Activated CD4-positive, alpha-beta T cell treated with anti-CD3 and anti-CD28 coated beads, Interleukin-2, amount 10 ng/mL, durations not matched to agents 7 days and 5 days (primary cell): ENCODE results near the gene KIF16B. TPM values are rescaled to one million over a fixed set of nuclear protein-coding genes. Genes with fewer than 3 reads are reported as not detected.
"Not testable (repeated sequence)": the region's sequence is repeated elsewhere in the genome, so short reads cannot be mapped to it uniquely, and the experiment has no call there.

ENCODE experiments used
- CTCF ChIA-PET: fragments of 350-600 bp; sonication (Branson Sonifier 250); formaldehyde crosslinking; loops from one replicate; lab custom pipeline; 2021; ENCODE audit warnings: antibody characterized with exemption; lab: Charles Lee
- POLR2A ChIA-PET: fragments of 350-600 bp; sonication (Branson Sonifier 250); formaldehyde crosslinking; loops from one replicate; lab custom pipeline; 2021; ENCODE audit warnings: antibody characterized with exemption; lab: Charles Lee
- DNase-seq: peaks from one replicate; pipeline ENCODE4 v3.0.0-alpha.2; 2020
- H3K27ac Mint-ChIP-seq: one replicate; pipeline ENCODE4 v1.8.0; 2021; ENCODE audit warnings: mild to moderate bottlenecking, moderate library complexity, mixed read lengths
- H3K27me3 Mint-ChIP-seq: one replicate; pipeline ENCODE4 v1.8.0; 2021; ENCODE audit warnings: mixed read lengths
- H3K36me3 Mint-ChIP-seq: one replicate; pipeline ENCODE4 v1.8.0; 2021; ENCODE audit warnings: low read depth, mixed read lengths
- H3K4me1 Mint-ChIP-seq: one replicate; pipeline ENCODE4 v1.8.0; 2021; ENCODE audit warnings: mixed read lengths
- H3K4me3 Mint-ChIP-seq: one replicate; pipeline ENCODE4 v1.8.0; 2021; ENCODE audit warnings: mild to moderate bottlenecking, moderate library complexity, mixed read lengths
- H3K9me3 Mint-ChIP-seq: one replicate; pipeline ENCODE4 v1.8.0; 2021; ENCODE audit warnings: mixed read lengths
- total RNA-seq, 2 experiments: library from RNA; stranded (reverse); gene quantifications; one replicate each; pipeline ENCODE4 v1.2.3, GENCODE V29; 2021

The KIF16B gene
- total RNA-seq, 2 experiments from 2014 or later = 9.4 to 10.3 TPM

- no peak overlapping the region for H3K27ac Mint-ChIP-seq
- H3K4me1 Mint-ChIP-seq = peaks cover 1% of the 10 kb centered on the region
- no peaks in the 10 kb centered on the region for H3K27me3 Mint-ChIP-seq
- no peaks in the 10 kb centered on the region for H3K9me3 Mint-ChIP-seq
- H3K36me3 Mint-ChIP-seq = no peaks in the 10 kb centered on the region
- CTCF ChIA-PET = no interaction called here
- POLR2A ChIA-PET = no interaction called here
- H3K4me3 Mint-ChIP-seq = no peak overlapping the region
- no peak for DNase-seq
These were observed 33.8 kb downstream of the KIF16B start for GRCh38 chr20:16539280-16540021.

- Mint-ChIP-seq H3K36me3 (no peaks in the 10 kb centered on the region), H3K9me3 (no peaks in the 10 kb centered on the region), H3K27me3 (no peaks in the 10 kb centered on the region), H3K27ac (no peak overlapping the region), H3K4me3 (no peak overlapping the region), H3K4me1 (peaks cover 1% of the 10 kb centered on the region)
- ChIA-PET POLR2A (no interaction called here), CTCF (no interaction called here)
- no peak for DNase-seq
These were observed 34.5 kb downstream of the KIF16B start for GRCh38 chr20:16538779-16539178.

GRCh38 chr20:16537918-16538317 lies 35.3 kb downstream of the KIF16B start:
- H3K27ac Mint-ChIP-seq = no peak overlapping the region
- POLR2A ChIA-PET = no interaction called here
- H3K4me1 Mint-ChIP-seq = peaks cover 1% of the 10 kb centered on the region
- no peaks in the 10 kb centered on the region for H3K27me3 Mint-ChIP-seq
- no peaks in the 10 kb centered on the region for H3K9me3 Mint-ChIP-seq
- no peak overlapping the region for H3K4me3 Mint-ChIP-seq
- no peaks in the 10 kb centered on the region for H3K36me3 Mint-ChIP-seq
- CTCF ChIA-PET = no interaction called here
- DNase-seq = no peak

- H3K27me3 Mint-ChIP-seq = no peaks in the 10 kb centered on the region
- H3K4me3 Mint-ChIP-seq = no peak overlapping the region
- DNase-seq = no peak
- CTCF ChIA-PET = no interaction called here
- no peaks in the 10 kb centered on the region for H3K9me3 Mint-ChIP-seq
- H3K36me3 Mint-ChIP-seq = no peaks in the 10 kb centered on the region
- POLR2A ChIA-PET = no interaction called here
- H3K4me1 Mint-ChIP-seq = peaks cover 1% of the 10 kb centered on the region
- no peak overlapping the region for H3K27ac Mint-ChIP-seq
These were observed 36.1 kb downstream of the KIF16B start for GRCh38 chr20:16537025-16537665.

GRCh38 chr20:16535277-16535676 lies 38.0 kb downstream of the KIF16B start:
- Mint-ChIP-seq H3K4me1 (peaks cover 1% of the 10 kb centered on the region), H3K27me3 (no peaks in the 10 kb centered on the region), H3K36me3 (no peaks in the 10 kb centered on the region), H3K27ac (no peak overlapping the region), H3K9me3 (no peaks in the 10 kb centered on the region), H3K4me3 (no peak overlapping the region)
- ChIA-PET POLR2A (no interaction called here), CTCF (no interaction called here)
- DNase-seq = no peak

GRCh38 chr20:16533502-16533901 lies 39.7 kb downstream of the KIF16B start:
- Mint-ChIP-seq H3K4me1 (no peaks in the 10 kb centered on the region), H3K9me3 (no peaks in the 10 kb centered on the region), H3K27me3 (no peaks in the 10 kb centered on the region), H3K27ac (no peak overlapping the region), H3K4me3 (no peak overlapping the region), H3K36me3 (no peaks in the 10 kb centered on the region)
- CTCF ChIA-PET = interaction anchor here (1.2 kb wide), 1 partner anchor 10 kb away, joined by 3 read pairs; no protein-coding TSS in a partner anchor
- POLR2A ChIA-PET = no interaction called here
- DNase-seq = no peak

GRCh38 chr20:16531485-16531884 lies 41.8 kb downstream of the KIF16B start:
- Mint-ChIP-seq H3K4me1 (no peaks in the 10 kb centered on the region), H3K4me3 (no peak overlapping the region), H3K27ac (no peak overlapping the region), H3K27me3 (no peaks in the 10 kb centered on the region), H3K36me3 (peaks cover 6% of the 10 kb centered on the region), H3K9me3 (no peaks in the 10 kb centered on the region)
- DNase-seq = no peak
- POLR2A ChIA-PET = no interaction called here
- CTCF ChIA-PET = no interaction called here

- Mint-ChIP-seq H3K27me3 (no peaks in the 10 kb centered on the region), H3K36me3 (peaks cover 9% of the 10 kb centered on the region), H3K27ac (no peak overlapping the region), H3K4me1 (no peaks in the 10 kb centered on the region), H3K9me3 (no peaks in the 10 kb centered on the region), H3K4me3 (no peak overlapping the region)
- POLR2A ChIA-PET = no interaction called here
- DNase-seq = no peak
- CTCF ChIA-PET = no interaction called here
These were observed 43.0 kb downstream of the KIF16B start for GRCh38 chr20:16530201-16530681.

GRCh38 chr20:16528078-16528477 lies 45.2 kb downstream of the KIF16B start:
- Mint-ChIP-seq H3K4me1 (no peaks in the 10 kb centered on the region), H3K27me3 (no peaks in the 10 kb centered on the region), H3K9me3 (no peaks in the 10 kb centered on the region), H3K27ac (no peak overlapping the region), H3K36me3 (peaks cover 20% of the 10 kb centered on the region), H3K4me3 (no peak overlapping the region)
- ChIA-PET CTCF (no interaction called here), POLR2A (no interaction called here)
- no peak for DNase-seq

GRCh38 chr20:16527438-16527837 lies 45.8 kb downstream of the KIF16B start:
- Mint-ChIP-seq H3K27ac (no peak overlapping the region), H3K4me3 (no peak overlapping the region), H3K9me3 (no peaks in the 10 kb centered on the region), H3K27me3 (no peaks in the 10 kb centered on the region), H3K36me3 (peaks cover 20% of the 10 kb centered on the region), H3K4me1 (no peaks in the 10 kb centered on the region)
- POLR2A ChIA-PET = no interaction called here
- no peak for DNase-seq
- CTCF ChIA-PET = no interaction called here

- H3K4me1 Mint-ChIP-seq = no peaks in the 10 kb centered on the region
- no peak overlapping the region for H3K4me3 Mint-ChIP-seq
- no peak overlapping the region for H3K27ac Mint-ChIP-seq
- DNase-seq = no peak
- CTCF ChIA-PET = no interaction called here
- H3K36me3 Mint-ChIP-seq = peaks cover 20% of the 10 kb centered on the region
- H3K27me3 Mint-ChIP-seq = no peaks in the 10 kb centered on the region
- no peaks in the 10 kb centered on the region for H3K9me3 Mint-ChIP-seq
- POLR2A ChIA-PET = no interaction called here
These were observed 46.5 kb downstream of the KIF16B start for GRCh38 chr20:16526433-16527380.

- CTCF ChIA-PET, POLR2A ChIA-PET, DNase-seq: not testable (repeated sequence)
These were observed 50.6 kb downstream of the KIF16B start for GRCh38 chr20:16522651-16523050.

GRCh38 chr20:16520154-16520553 lies 53.1 kb downstream of the KIF16B start:
- Mint-ChIP-seq H3K27ac (no peak overlapping the region), H3K4me3 (no peak overlapping the region), H3K9me3 (no peaks in the 10 kb centered on the region), H3K36me3 (peaks cover 11% of the 10 kb centered on the region), H3K27me3 (no peaks in the 10 kb centered on the region), H3K4me1 (peaks cover 3% of the 10 kb centered on the region)
- POLR2A ChIA-PET = interaction anchor here (0.6 kb wide), 1 partner anchor 80 kb away, joined by 4 read pairs; no protein-coding TSS in a partner anchor
- DNase-seq = no peak
- CTCF ChIA-PET = no interaction called here

More at GRCh38 chr20:16522651-16523050, 50.6 kb downstream of the KIF16B start:
- H3K27ac Mint-ChIP-seq, H3K4me3 Mint-ChIP-seq, H3K27me3 Mint-ChIP-seq, H3K4me1 Mint-ChIP-seq, H3K9me3 Mint-ChIP-seq: not testable (repeated sequence)
- H3K36me3 Mint-ChIP-seq = peaks cover 20% of the 10 kb centered on the region
